ENCODE measurements around the gene STYXL2.

DNA sequence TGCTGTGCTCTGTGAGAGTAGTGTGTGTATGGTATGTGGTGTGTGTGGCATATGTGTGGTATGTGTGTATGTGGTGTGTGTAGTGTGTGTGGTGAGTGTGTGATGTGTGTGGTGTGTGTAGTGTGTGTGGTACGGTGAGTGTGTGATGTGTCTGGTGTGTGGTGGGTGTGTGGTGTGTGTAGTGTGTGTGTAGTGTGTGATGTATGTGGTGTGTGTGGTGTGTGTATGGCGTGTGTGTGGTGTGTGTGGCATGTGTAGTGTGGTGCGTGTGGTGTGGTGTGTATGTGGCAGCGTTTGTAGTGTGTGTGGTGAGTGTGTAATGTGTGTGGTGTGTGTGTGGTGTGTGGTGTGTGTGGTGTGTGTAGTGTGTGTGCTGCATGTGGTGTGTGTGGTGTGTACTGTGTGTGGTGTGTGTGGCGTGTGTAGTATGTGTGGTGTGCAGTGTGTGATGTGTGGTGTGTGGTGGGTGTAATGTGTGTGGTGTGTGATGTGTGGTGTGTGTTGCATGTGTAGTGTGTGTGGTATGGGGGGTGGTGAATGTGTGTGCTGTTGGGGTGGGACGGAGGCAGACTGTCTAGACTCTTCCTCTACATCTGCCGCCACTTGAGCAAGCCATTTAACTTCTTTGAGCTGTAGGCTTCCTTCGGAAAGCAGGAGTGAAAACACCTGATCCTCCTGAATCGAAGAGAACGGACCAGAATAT lies 37.2 kb upstream of the STYXL2 start:
- TF ChIP-seq, protein P1, sequence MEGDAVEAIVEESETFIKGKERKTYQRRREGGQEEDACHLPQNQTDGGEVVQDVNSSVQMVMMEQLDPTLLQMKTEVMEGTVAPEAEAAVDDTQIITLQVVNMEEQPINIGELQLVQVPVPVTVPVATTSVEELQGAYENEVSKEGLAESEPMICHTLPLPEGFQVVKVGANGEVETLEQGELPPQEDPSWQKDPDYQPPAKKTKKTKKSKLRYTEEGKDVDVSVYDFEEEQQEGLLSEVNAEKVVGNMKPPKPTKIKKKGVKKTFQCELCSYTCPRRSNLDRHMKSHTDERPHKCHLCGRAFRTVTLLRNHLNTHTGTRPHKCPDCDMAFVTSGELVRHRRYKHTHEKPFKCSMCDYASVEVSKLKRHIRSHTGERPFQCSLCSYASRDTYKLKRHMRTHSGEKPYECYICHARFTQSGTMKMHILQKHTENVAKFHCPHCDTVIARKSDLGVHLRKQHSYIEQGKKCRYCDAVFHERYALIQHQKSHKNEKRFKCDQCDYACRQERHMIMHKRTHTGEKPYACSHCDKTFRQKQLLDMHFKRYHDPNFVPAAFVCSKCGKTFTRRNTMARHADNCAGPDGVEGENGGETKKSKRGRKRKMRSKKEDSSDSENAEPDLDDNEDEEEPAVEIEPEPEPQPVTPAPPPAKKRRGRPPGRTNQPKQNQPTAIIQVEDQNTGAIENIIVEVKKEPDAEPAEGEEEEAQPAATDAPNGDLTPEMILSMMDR (IDR thresholded peaks at IDR 0.05; ENCODE audit: low read depth, low read length) = no peak
- TF ChIP-seq, protein P2, sequence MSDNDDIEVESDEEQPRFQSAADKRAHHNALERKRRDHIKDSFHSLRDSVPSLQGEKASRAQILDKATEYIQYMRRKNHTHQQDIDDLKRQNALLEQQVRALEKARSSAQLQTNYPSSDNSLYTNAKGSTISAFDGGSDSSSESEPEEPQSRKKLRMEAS (IDR thresholded peaks at IDR 0.05; ENCODE audit: low read depth, low read length) = no peak
- no peak for TF ChIP-seq POLR2A (IDR thresholded peaks at IDR 0.05; ENCODE audit: extremely low read depth, insufficient read length)
